HG02973 (cell line): Measurements from ENCODE around the gene HOXA13.

Experiments
- ATAC-seq: cut with Tn5 transposase; IDR thresholded peaks from one replicate; pipeline ENCODE4 v1.9.1; 2021; ENCODE audit warnings: moderate library complexity; ENCODE audit not compliant: unreplicated experiment

HOXA13 gene

GRCh38 chr7:27199849-27200760, at the start of gene HOXA13:
HOXA13 (minus strand) TSS chr7:27200091; CDS start chr7:27200077, 14 bp downstream.
- no peak for ATAC-seq

GRCh38 chr7:27248911-27249723, 49.2 kb upstream of the HOXA13 start:
- no peak for ATAC-seq

GRCh38 chr7:27248427-27248806, 48.5 kb upstream of the HOXA13 start:
- ATAC-seq: no peak

GRCh38 chr7:27247452-27248426, 47.8 kb upstream of the HOXA13 start:
- no peak for ATAC-seq

GRCh38 chr7:27247000-27247399, 47.1 kb upstream of the HOXA13 start:
- no peak for ATAC-seq

- ATAC-seq: no peak
Measured at GRCh38 chr7:27245798-27246691, 46.2 kb upstream of the HOXA13 start.

GRCh38 chr7:27245124-27245797, 45.4 kb upstream of the HOXA13 start:
- ATAC-seq: no peak

GRCh38 chr7:27244488-27245123, 44.7 kb upstream of the HOXA13 start:
- ATAC-seq: no peak

GRCh38 chr7:27243340-27244163, 43.7 kb upstream of the HOXA13 start:
- ATAC-seq: no peak

- ATAC-seq: no peak
Measured at GRCh38 chr7:27242555-27243339, 42.9 kb upstream of the HOXA13 start, which contains the start of gene EVX1. EVX1 (plus strand) TSS chr7:27242802; CDS start chr7:27243031, 229 bp downstream.

GRCh38 chr7:27242154-27242553, 42.3 kb upstream of the HOXA13 start:
- no peak for ATAC-seq

GRCh38 chr7:27241189-27242056, 41.5 kb upstream of the HOXA13 start:
- ATAC-seq: no peak

GRCh38 chr7:27240015-27240731, 40.3 kb upstream of the HOXA13 start:
- no peak for ATAC-seq

- ATAC-seq: no peak
Measured at GRCh38 chr7:27239387-27240014, 39.6 kb upstream of the HOXA13 start.

- no peak for ATAC-seq
Measured at GRCh38 chr7:27238979-27239386, 39.1 kb upstream of the HOXA13 start.
